ENCODE measurements around the gene GABRD.
A peak's percentile ranks its signal among the peaks of the same experiment; 100 is the strongest.

The GABRD gene

DNA sequence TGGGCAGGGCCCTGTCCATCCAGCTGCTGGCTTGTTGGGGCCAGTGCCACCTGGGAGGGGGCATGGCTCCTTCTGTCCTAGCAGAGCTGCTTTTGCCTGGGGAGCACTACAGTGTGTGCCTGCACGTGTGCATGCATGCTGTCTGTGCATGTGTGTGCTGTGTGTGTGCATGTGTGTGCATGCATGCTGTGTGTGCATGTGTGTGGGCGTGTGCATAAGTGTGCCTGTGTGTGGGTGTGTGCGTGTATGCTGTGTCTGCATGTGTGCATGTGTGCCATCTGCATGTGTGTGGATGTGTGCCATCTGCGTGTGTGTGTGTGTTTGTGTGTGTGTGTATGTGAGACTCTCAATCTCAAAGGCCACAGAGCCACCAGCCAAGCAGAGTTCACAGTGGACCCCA is 22.7 kb downstream of the GABRD start:
- TF ChIP-seq CTCF (conservative IDR thresholded peaks at IDR 0.05; ENCODE audit: low read length), result no peak
- H3K4me3 ChIP-seq (ENCODE audit: low read length), result no peak overlapping the region
- no peak for DNase-seq (ENCODE audit: low read depth)

GRCh38 chr1:2042830-2043773 is 24.0 kb downstream of the GABRD start:
- H3K4me3 ChIP-seq (ENCODE audit: low read length), result no peak overlapping the region
- TF ChIP-seq CTCF (conservative IDR thresholded peaks at IDR 0.05; ENCODE audit: low read length), result no peak
- DNase-seq (ENCODE audit: low read depth), result no peak

GRCh38 chr1:2043886-2044285 is 24.7 kb downstream of the GABRD start:
- no peak for DNase-seq (ENCODE audit: low read depth)
- TF ChIP-seq CTCF (conservative IDR thresholded peaks at IDR 0.05; ENCODE audit: low read length), result no peak
- H3K4me3 ChIP-seq (ENCODE audit: low read length), result no peak overlapping the region

GRCh38 chr1:2044510-2045319 is 25.6 kb downstream of the GABRD start:
- peak; percentile 35 for DNase-seq (ENCODE audit: low read depth)
- peak overlapping the region; percentile 35 for H3K4me3 ChIP-seq (ENCODE audit: low read length)
- peak; percentile 45 for TF ChIP-seq CTCF (conservative IDR thresholded peaks at IDR 0.05; ENCODE audit: low read length)

- TF ChIP-seq CTCF (conservative IDR thresholded peaks at IDR 0.05; ENCODE audit: low read length), result no peak
- no peak overlapping the region for H3K4me3 ChIP-seq (ENCODE audit: low read length)
- no peak for DNase-seq (ENCODE audit: low read depth)
These were observed 26.5 kb downstream of the GABRD start for GRCh38 chr1:2045468-2046173.

- peak; percentile 51 for TF ChIP-seq CTCF (conservative IDR thresholded peaks at IDR 0.05; ENCODE audit: low read length)
- DNase-seq (ENCODE audit: low read depth), result no peak
- no peak overlapping the region for H3K4me3 ChIP-seq (ENCODE audit: low read length)
These were observed 27.2 kb downstream of the GABRD start for GRCh38 chr1:2046174-2046917.
